ENCODE data around the gene SGCA. TPM values are rescaled to one million over a fixed set of nuclear protein-coding genes. Genes with fewer than 3 reads are reported as not detected.

The SGCA gene
- total and polyA plus RNA-seq, 10 of the 15 experiments (the other 5 are each of a cell fraction or from before 2014, with no cell fraction given), result 0.13 to 2.2 (median 0.50) TPM; not detected in 2

DNA sequence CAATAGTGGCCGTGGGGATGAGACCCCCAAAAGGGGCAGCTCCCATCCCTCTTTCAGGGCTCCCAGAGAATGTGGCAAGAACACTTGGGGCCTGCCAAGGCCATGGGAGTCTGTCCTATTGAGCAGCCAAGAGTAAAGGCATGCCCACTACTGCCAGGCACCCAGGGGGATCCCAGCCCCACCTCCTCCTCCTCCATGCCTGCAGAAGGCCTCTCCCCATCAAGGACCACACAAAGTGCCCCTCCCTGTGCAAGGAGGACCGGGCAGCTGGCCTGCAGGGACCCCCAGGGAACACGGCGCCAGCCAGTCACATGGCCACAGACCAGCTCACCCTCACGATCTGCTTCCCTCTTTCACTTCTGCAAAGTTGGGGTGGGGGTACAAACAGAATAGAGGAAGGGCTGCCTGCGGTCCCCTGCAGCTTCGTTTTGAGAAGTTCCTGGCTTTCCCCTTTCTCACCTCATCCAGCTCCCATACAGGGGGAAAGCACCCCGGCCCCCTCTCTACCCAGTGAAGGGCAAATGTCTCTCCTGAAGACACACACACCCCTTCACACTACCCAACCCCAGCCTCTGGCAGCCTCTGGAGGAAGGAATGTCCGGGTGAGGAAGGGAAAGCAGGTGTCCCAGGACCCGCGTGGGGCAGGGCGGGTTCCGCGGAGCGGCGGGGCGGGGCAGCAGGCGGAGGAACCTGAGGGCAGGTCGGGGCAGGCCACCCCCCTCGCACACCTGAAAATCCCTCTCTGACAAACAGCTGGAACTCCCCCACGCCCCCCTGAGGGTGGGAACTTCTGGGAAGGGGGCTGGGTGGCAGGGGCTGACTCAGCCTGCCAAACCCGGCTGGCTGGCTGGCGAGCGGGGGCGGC, 17.3 kb upstream of the SGCA start (continued):
- TF ChIP-seq, protein P1, sequence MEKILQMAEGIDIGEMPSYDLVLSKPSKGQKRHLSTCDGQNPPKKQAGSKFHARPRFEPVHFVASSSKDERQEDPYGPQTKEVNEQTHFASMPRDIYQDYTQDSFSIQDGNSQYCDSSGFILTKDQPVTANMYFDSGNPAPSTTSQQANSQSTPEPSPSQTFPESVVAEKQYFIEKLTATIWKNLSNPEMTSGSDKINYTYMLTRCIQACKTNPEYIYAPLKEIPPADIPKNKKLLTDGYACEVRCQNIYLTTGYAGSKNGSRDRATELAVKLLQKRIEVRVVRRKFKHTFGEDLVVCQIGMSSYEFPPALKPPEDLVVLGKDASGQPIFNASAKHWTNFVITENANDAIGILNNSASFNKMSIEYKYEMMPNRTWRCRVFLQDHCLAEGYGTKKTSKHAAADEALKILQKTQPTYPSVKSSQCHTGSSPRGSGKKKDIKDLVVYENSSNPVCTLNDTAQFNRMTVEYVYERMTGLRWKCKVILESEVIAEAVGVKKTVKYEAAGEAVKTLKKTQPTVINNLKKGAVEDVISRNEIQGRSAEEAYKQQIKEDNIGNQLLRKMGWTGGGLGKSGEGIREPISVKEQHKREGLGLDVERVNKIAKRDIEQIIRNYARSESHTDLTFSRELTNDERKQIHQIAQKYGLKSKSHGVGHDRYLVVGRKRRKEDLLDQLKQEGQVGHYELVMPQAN (conservative IDR thresholded peaks at IDR 0.05), result peak; percentile 44
- no peak for TF ChIP-seq ZBTB11 (CRISPR knock-in tag; IDR thresholded peaks at IDR 0.05)
- peak; percentile 73; the same call in 2 of the 3 replicates for TF ChIP-seq POU2F2 (IDR thresholded peaks at IDR 0.05; ENCODE audit: borderline replicate concordance, low read depth, low read length)
- TF ChIP-seq BRCA1 (IDR thresholded peaks at IDR 0.05; ENCODE audit: low read depth, low read length), result no peak
- TF ChIP-seq, protein P2, sequence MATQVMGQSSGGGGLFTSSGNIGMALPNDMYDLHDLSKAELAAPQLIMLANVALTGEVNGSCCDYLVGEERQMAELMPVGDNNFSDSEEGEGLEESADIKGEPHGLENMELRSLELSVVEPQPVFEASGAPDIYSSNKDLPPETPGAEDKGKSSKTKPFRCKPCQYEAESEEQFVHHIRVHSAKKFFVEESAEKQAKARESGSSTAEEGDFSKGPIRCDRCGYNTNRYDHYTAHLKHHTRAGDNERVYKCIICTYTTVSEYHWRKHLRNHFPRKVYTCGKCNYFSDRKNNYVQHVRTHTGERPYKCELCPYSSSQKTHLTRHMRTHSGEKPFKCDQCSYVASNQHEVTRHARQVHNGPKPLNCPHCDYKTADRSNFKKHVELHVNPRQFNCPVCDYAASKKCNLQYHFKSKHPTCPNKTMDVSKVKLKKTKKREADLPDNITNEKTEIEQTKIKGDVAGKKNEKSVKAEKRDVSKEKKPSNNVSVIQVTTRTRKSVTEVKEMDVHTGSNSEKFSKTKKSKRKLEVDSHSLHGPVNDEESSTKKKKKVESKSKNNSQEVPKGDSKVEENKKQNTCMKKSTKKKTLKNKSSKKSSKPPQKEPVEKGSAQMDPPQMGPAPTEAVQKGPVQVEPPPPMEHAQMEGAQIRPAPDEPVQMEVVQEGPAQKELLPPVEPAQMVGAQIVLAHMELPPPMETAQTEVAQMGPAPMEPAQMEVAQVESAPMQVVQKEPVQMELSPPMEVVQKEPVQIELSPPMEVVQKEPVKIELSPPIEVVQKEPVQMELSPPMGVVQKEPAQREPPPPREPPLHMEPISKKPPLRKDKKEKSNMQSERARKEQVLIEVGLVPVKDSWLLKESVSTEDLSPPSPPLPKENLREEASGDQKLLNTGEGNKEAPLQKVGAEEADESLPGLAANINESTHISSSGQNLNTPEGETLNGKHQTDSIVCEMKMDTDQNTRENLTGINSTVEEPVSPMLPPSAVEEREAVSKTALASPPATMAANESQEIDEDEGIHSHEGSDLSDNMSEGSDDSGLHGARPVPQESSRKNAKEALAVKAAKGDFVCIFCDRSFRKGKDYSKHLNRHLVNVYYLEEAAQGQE (IDR thresholded peaks at IDR 0.05; ENCODE audit: low read depth, low read length), result no peak
- peak; percentile 92 for TF ChIP-seq BCL11A (IDR thresholded peaks at IDR 0.05; ENCODE audit: low read depth, low read length)
- no peak for TF ChIP-seq PBX3 (IDR thresholded peaks at IDR 0.05; ENCODE audit: insufficient replicate concordance, low read depth, low read length)
- TF ChIP-seq, protein P3, sequence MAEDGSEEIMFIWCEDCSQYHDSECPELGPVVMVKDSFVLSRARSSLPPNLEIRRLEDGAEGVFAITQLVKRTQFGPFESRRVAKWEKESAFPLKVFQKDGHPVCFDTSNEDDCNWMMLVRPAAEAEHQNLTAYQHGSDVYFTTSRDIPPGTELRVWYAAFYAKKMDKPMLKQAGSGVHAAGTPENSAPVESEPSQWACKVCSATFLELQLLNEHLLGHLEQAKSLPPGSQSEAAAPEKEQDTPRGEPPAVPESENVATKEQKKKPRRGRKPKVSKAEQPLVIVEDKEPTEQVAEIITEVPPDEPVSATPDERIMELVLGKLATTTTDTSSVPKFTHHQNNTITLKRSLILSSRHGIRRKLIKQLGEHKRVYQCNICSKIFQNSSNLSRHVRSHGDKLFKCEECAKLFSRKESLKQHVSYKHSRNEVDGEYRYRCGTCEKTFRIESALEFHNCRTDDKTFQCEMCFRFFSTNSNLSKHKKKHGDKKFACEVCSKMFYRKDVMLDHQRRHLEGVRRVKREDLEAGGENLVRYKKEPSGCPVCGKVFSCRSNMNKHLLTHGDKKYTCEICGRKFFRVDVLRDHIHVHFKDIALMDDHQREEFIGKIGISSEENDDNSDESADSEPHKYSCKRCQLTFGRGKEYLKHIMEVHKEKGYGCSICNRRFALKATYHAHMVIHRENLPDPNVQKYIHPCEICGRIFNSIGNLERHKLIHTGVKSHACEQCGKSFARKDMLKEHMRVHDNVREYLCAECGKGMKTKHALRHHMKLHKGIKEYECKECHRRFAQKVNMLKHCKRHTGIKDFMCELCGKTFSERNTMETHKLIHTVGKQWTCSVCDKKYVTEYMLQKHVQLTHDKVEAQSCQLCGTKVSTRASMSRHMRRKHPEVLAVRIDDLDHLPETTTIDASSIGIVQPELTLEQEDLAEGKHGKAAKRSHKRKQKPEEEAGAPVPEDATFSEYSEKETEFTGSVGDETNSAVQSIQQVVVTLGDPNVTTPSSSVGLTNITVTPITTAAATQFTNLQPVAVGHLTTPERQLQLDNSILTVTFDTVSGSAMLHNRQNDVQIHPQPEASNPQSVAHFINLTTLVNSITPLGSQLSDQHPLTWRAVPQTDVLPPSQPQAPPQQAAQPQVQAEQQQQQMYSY (CRISPR knock-in tag; IDR thresholded peaks at IDR 0.05), result no peak
- TF ChIP-seq DPF2 (IDR thresholded peaks at IDR 0.05), result peak; percentile 98
- TF ChIP-seq MEF2B (IDR thresholded peaks at IDR 0.05; ENCODE audit: partially characterized antibody, poor library complexity, severe bottlenecking), result peak; percentile 92
- TF ChIP-seq SUPT20H (IDR thresholded peaks at IDR 0.05; ENCODE audit: borderline replicate concordance, control insufficient read depth, low read depth, low read length), result no peak
- TF ChIP-seq CREM (IDR thresholded peaks at IDR 0.05; ENCODE audit: low read depth), result peak; percentile 74
- peak; percentile 94 for TF ChIP-seq BHLHE40 (IDR thresholded peaks at IDR 0.05; ENCODE audit: borderline replicate concordance in 1 of 2, low read depth in 2 of 2, low read length in 1 of 2)

All from GM12878 (cell line).